K562 (cell line): ENCODE data around the gene CHD6. TPM values are rescaled to one million over a fixed set of nuclear protein-coding genes. Genes with fewer than 3 reads are reported as not detected.

ENCODE experiments used
- ATAC-seq: fragments of 200-7000 bp; cut with Tn5 transposase; 3 replicates; pipeline ENCODE4 v1.9.1; 2020; ENCODE audit warnings: moderate library complexity
- BruUV-seq: library from RNA; stranded (reverse); fragments of 400-500 nt; replicated peaks from 2 replicates; lab custom pipeline; 2021; lab: Mats Ljungman, UMichigan
- CTCF ChIA-PET: fragments of 300-600 bp; formaldehyde crosslinking; extraction: SDS; loops from one replicate; lab custom pipeline; 2021; ENCODE audit warnings: low intra/inter-chr PET ratio; lab: Yijun Ruan, JAX
- POLR2A ChIA-PET: fragments of 300-600, 350-650 bp; sonication (Branson Sonifier 250); formaldehyde crosslinking; extraction: SDS; loops from one replicate; lab custom pipeline; 2021; ENCODE audit warnings: antibody characterized with exemption, inconsistent platforms; lab: Yijun Ruan, JAX
- DNase-seq, 4 experiments: peaks; one replicate each; pipeline versions ENCODE4 v3.0.0 to v3.0.0-alpha.2; 2011 to 2018; ENCODE audit warnings: low spot score in 3 of 4, mixed read lengths in 3 of 4; ENCODE audit errors: extremely low read depth in 1 of 4
- FAIRE-seq: peaks from 2 replicates; lab custom pipeline; 2011; peaks lifted over from hg19 to GRCh38; lab: Jason Lieb, UNC
- H2AFZ ChIP-seq: 2 replicates; pipeline ENCODE4 v1.6.0; 2011; ENCODE audit warnings: low read depth, low read length, control low read depth, inconsistent platforms
- H3K27ac ChIP-seq: fragments of 200-600 bp; 3 replicates; pipeline ENCODE4 v1.8.0; 2011; ENCODE audit warnings: low read depth, mild to moderate bottlenecking, control low read depth, inconsistent platforms, low read length, moderate library complexity, mixed read lengths; ENCODE audit errors: extremely low read depth
- H3K27me3 ChIP-seq, 2 experiments: fragments of 300-600 bp in 1 of 2; 2 replicates in 1 of 2; 3 replicates in 1 of 2; pipeline versions ENCODE4 v1.6.0 to v1.8.0; 2011; ENCODE audit warnings: inconsistent platforms in 2 of 2, low read length in 2 of 2, mild to moderate bottlenecking in 1 of 2, mixed read lengths in 1 of 2, moderate library complexity in 1 of 2; ENCODE audit not compliant: control insufficient read depth in 2 of 2, insufficient read depth in 2 of 2
- H3K36me3 ChIP-seq: fragments of 300-600 bp; 3 replicates; pipeline ENCODE4 v1.8.0; 2011; ENCODE audit warnings: mild to moderate bottlenecking, low read length, inconsistent platforms; ENCODE audit not compliant: control insufficient read depth, insufficient read depth
- H3K4me1 ChIP-seq, 2 experiments: fragments of 200-600 bp in 1 of 2; replicated peaks in 1 of 2; 2 replicates in 1 of 2; 3 replicates in 1 of 2; pipeline versions ENCODE4 v1.5.1 to v1.8.0; 2011; ENCODE audit warnings: inconsistent platforms in 2 of 2, low read length in 2 of 2, mild to moderate bottlenecking in 1 of 2, mixed read lengths in 1 of 2, moderate library complexity in 1 of 2; ENCODE audit not compliant: control insufficient read depth in 2 of 2, insufficient read depth in 2 of 2
- H3K4me2 ChIP-seq: 2 replicates; pipeline ENCODE4 v1.6.1; 2011; ENCODE audit warnings: low read length, control low read depth, inconsistent platforms, mixed read lengths; ENCODE audit not compliant: insufficient read depth
- H3K4me3 ChIP-seq: fragments of 200-600 bp; sonication (generic), shearing (Covaris generic); 2 replicates; pipeline ENCODE4 v1.5.1; 2016; ENCODE audit warnings: control low read depth, inconsistent platforms
- H3K79me2 ChIP-seq: fragments of 200-600 bp; 3 replicates; pipeline ENCODE4 v1.8.0; 2011; ENCODE audit warnings: low read length, inconsistent platforms; ENCODE audit not compliant: control insufficient read depth, insufficient read depth
- H3K9ac ChIP-seq, 2 experiments: 2 replicates each; pipeline versions ENCODE4 v1.6.0 to v1.6.1; 2011; ENCODE audit warnings: low read depth in 2 of 2, low read length in 2 of 2, control low read depth in 1 of 2, inconsistent platforms in 1 of 2, mild to moderate bottlenecking in 1 of 2, mixed read lengths in 1 of 2; ENCODE audit not compliant: insufficient read depth in 1 of 2
- H3K9me1 ChIP-seq: one replicate; pipeline ENCODE4 v1.6.0; 2011; ENCODE audit warnings: inconsistent platforms, mild to moderate bottlenecking, low read length, moderate library complexity; ENCODE audit not compliant: control insufficient read depth, insufficient read depth
- H3K9me3 ChIP-seq: replicated peaks from 2 replicates; pipeline ENCODE4 v1.5.1; 2011; ENCODE audit warnings: low read depth, low read length, inconsistent platforms; ENCODE audit not compliant: control insufficient read depth, insufficient read depth
- H4K20me1 ChIP-seq: replicated peaks from 2 replicates; pipeline ENCODE4 v1.6.1; 2011; ENCODE audit warnings: low read length, inconsistent platforms, mixed read lengths; ENCODE audit not compliant: control insufficient read depth, insufficient read depth
- CAMTA2 ChIP-seq: fragments of 250-450 bp; sonication (Bioruptor Pico); conservative IDR thresholded peaks from 2 replicates; pipeline ENCODE4 v1.5.1; 2022
- PREB ChIP-seq: sonication (generic); formaldehyde crosslinking; IDR thresholded peaks from 2 replicates; pipeline ENCODE4 v1.8.1; 2023; ENCODE audit warnings: mild to moderate bottlenecking, missing genetic modification reagents
- SRSF9 ChIP-seq: fragments of 200-400 bp; formaldehyde crosslinking; IDR thresholded peaks from 2 replicates; pipeline ENCODE4 v1.6.1; 2017; ENCODE audit warnings: low read depth, low read length, borderline replicate concordance
- TAF7 ChIP-seq: fragments of 450-650 bp; IDR thresholded peaks from 2 replicates; pipeline ENCODE4 v1.6.1; 2016; ENCODE audit warnings: missing genetic modification characterization, missing compliant biosample characterization
- ZNF140 ChIP-seq: fragments of 250-450 bp; sonication (Bioruptor Pico); IDR thresholded peaks from 2 replicates; pipeline ENCODE4 v1.8.0; 2021; ENCODE audit warnings: moderate library complexity, mild to moderate bottlenecking, inconsistent platforms
- ZNF253 ChIP-seq: fragments of 250-450 bp; sonication (Bioruptor Pico); conservative IDR thresholded peaks from 2 replicates; pipeline ENCODE4 v1.6.1; 2021; ENCODE audit warnings: mild to moderate bottlenecking
- ZNF347 ChIP-seq: fragments of 450-650 bp; formaldehyde crosslinking; IDR thresholded peaks from 2 replicates; pipeline ENCODE4 v1.4.0; 2020; ENCODE audit warnings: low read depth, mild to moderate bottlenecking, moderate library complexity
- WGBS: fragments of 100-300 bp; shearing (Covaris generic); methylation state at CpG from one replicate; pipeline ENCODE4 v1.1.6; 2016; ENCODE audit warnings: low coverage, mixed read lengths; ENCODE audit not compliant: insufficient coverage; ENCODE audit errors: missing lambda C conversion rate; 5-methylcytosine and 5-hydroxymethylcytosine counted together
- in situ Hi-C: fragments of 300-500 bp; cut with MboI; formaldehyde crosslinking; loops from 4 replicates; pipeline ENCODE4 v1.15.0; 2018; ENCODE audit warnings: inconsistent platforms, mixed read lengths
- intact Hi-C: fragments of 100-400 bp; cut with micrococcal nuclease; formaldehyde crosslinking; loops from 2 replicates; pipeline ENCODE4 v1.14.2; 2022
- polyA plus RNA-seq, 8 experiments: library from polyadenylated mRNA; depleted of rRNA in 4 of 8; stranded (reverse) in 5 of 8; unstranded in 3 of 8; fragments of >200 nt; fragmentation: Nextera tagmentation in 2 of 8; fragmentation: Illumina TruSeq in 1 of 8; extraction: Ambion mirVana in 2 of 8; extraction: Trizol in 1 of 8; gene quantifications; 2 replicates each; pipeline versions ENCODE4 v1.2.1 to v1.2.3, GENCODE V29; 2011 to 2014; ENCODE audit warnings: inconsistent platforms in 1 of 8, missing spikeins in 1 of 8
- total RNA-seq, 7 experiments: library from RNA; depleted of rRNA in 6 of 7; stranded (reverse); fragments of >200 nt in 6 of 7; fragmentation: Illumina TruSeq in 2 of 7; extraction: Trizol in 2 of 7; gene quantifications; 2 replicates each; pipeline versions ENCODE4 v1.2.1 to v1.2.3, GENCODE V29; 2011 to 2021; ENCODE audit warnings: low replicate concordance in 1 of 7

Gene CHD6
- total and polyA plus RNA-seq, 9 of the 15 experiments (the other 6 are each of a cell fraction or from before 2014, with no cell fraction given): 3.9 to 24.2 (median 12.8) TPM

DNA sequence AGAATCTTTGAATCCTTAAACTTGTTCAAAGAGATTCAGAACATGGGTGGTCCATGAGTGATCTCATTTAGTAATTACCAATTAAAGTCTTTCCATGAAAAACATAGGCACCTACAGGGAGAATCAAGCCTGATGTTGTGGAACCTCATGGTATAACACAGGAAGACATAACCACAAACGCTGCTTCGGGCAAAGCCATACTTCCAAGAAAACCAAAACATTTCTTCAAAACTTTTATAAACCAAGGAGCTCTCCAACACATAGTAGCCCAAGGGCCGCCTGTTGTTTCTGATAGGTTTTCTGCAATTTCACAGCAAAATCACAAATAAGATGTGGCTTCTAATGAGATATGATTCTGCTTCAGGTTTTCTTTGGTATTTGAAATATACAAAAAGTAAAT lies 2.5 kb downstream of the CHD6 start:
- BruUV-seq: no TSS peak
- H3K4me3 ChIP-seq: no peak overlapping the region
- no peaks in the 10 kb centered on the region for H3K27me3 ChIP-seq
- FAIRE-seq (no peak), DNase-seq (no peak), ATAC-seq (no peak)
- H3K4me2 ChIP-seq: no peak overlapping the region
- peaks cover 70% of the 10 kb centered on the region for H3K79me2 ChIP-seq
- no peaks in the 10 kb centered on the region for H3K9me1 ChIP-seq
- no peak overlapping the region for H3K9ac ChIP-seq
- no peaks in the 10 kb centered on the region for H3K9me3 ChIP-seq
- peaks cover 5% of the 10 kb centered on the region for H4K20me1 ChIP-seq
- no peak overlapping the region for H3K27ac ChIP-seq
- intact Hi-C loops: loop anchor here (5.0 to 10.0 kb wide), 2 partner anchors 77 to 271 kb away; partner anchors contain the start of gene LPIN3
- in situ Hi-C loops: no loop called here
- 0% methylated on average over 3 of the region's 3 CpGs for WGBS
- peaks cover 5 to 17% of the 10 kb centered on the region in 2 experiments for H3K4me1 ChIP-seq
- TF ChIP-seq CAMTA2 (CRISPR knock-in tag) (no peak), ZNF253 (CRISPR knock-in tag) (no peak), PREB (CRISPR knock-in tag) (no peak), ZNF347 (CRISPR knock-in tag) (no peak), SRSF9 (no peak), ZNF140 (CRISPR knock-in tag) (no peak), TAF7 (no peak)
- no peak overlapping the region for H2AFZ ChIP-seq
- ChIA-PET POLR2A (interaction anchor here (0.7 to 1.0 kb wide), 3 partner anchors 32 to 251 kb away, joined by 3 read pairs; no protein-coding TSS in a partner anchor), CTCF (interaction anchor here (0.7 kb wide), 1 partner anchor 43 kb away, joined by 3 read pairs; no protein-coding TSS in a partner anchor)
- H3K36me3 ChIP-seq: no peaks in the 10 kb centered on the region
